ENCODE data around the gene TCF4. TPM values are rescaled to one million over a fixed set of nuclear protein-coding genes. Genes with fewer than 3 reads are reported as not detected.

Gene TCF4
- total RNA-seq, 5 donors from 2014 or later (not counting 1 experiment from before 2014, with no cell fraction given) = 2.6 to 11.0 (median 6.6) TPM

DNA sequence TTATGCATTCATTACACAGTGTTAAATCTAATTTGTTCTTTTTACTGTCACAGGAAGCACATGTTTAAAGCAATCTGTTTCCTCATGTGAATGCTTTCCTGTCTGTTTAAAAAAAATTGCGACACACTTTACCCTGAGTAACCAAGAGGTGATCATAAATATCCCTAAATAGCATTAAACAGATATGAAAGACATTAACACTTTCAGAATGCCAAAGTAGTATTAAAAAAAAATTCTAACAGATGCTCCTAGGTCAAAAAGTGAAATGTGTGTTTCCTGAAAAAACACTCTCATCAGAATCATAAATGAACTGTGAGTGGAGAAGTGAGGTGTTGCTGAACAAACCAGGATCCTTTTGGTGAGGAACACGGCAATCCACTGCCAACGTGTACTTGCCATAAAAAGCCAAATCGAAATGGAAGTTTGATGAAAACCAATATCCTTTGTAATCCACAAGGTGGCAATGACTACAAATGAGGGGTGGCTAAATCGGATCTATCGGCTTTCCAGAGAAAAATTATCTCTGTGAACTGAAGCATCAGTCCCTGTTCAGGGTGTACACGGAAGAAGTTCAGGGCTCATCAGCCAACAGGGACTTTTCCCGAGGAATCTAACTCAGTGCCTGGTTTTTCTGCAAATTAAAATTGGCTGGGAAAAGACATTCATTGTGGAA is 248.9 kb downstream of the TCF4 start:
- peaks cover 0 to 5% of the 10 kb centered on the region in 2 donors for H3K27me3 Mint-ChIP-seq
- ChIA-PET POLR2A (no interaction called here), CTCF (no interaction called here)
- H3K4me3 Mint-ChIP-seq = no peak overlapping the region
- no peak for DNase-seq
- Histone ChIP-seq H3K36me3 (ENCODE audit: control insufficient read depth in 2 of 2, extremely low read depth in 1 of 2, insufficient read depth in 1 of 2, low read length in 1 of 2) (no peaks in the 10 kb centered on the region), H3K4me1 (ENCODE audit: control insufficient read depth in 1 of 2, extremely low read depth in 1 of 2, insufficient read depth in 2 of 2, low read length in 2 of 2) (no peaks in the 10 kb centered on the region), H3K27ac (ENCODE audit: low read length) (no peak overlapping the region), H3K4me3 (ENCODE audit: control insufficient read depth in 1 of 2, extremely low read depth in 1 of 2, low read length in 1 of 2) (no peak overlapping the region), H3K27me3 (replicated peaks in 1 of 2; ENCODE audit: control insufficient read depth in 2 of 2, extremely low read depth in 1 of 2, insufficient read depth in 2 of 2, low read length in 1 of 2) (no peaks in the 10 kb centered on the region), H3K9me3 (no peaks in the 10 kb centered on the region)
- no peak for ATAC-seq (replicated peaks in 1 of 4)
- H3K4me1 Mint-ChIP-seq = no peaks in the 10 kb centered on the region
- H3K36me3 Mint-ChIP-seq = no peaks in the 10 kb centered on the region
- WGBS (ENCODE audit: insufficient coverage) = 34% methylated on average over 6 of the region's 8 CpGs
- H3K9me3 Mint-ChIP-seq = no peaks in the 10 kb centered on the region
- H3K27ac Mint-ChIP-seq = no peak overlapping the region

DNA sequence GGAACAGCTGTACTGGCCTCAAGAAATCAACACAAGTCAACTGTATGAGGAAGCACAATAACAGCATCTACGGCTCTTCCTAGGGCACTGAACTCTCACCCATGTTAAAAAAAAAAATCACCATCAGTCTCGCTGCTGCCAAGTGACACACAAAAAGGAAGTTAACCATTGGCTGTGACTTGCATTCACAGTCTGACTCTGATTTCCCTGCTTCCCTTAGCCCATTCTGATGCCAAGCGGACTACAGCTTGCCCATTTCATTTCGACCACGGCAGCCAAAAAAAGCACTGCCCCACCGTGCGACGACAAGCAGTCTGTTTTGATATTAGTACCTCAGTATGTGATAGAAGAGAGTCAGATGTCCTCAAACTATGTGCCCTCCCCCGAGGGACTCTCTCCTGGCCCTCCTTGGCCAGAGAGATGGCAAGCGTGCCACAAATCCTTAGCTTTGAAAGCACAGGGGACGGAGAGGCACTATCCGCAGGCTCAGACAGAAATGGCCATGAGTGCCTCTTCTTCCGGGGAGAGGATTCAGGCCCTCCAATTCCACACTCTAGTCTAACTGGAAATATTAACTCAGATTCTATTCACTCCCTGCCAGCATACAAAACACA is 250.0 kb downstream of the TCF4 start:
- peaks cover 2 to 5% of the 10 kb centered on the region in 2 donors for H3K27me3 Mint-ChIP-seq
- H3K4me3 ChIP-seq (ENCODE audit: control insufficient read depth in 1 of 2, extremely low read depth in 1 of 2, low read length in 1 of 2) = no peak overlapping the region
- no peaks in the 10 kb centered on the region for H3K9me3 Mint-ChIP-seq
- POLR2A ChIA-PET = no interaction called here
- H3K36me3 ChIP-seq (ENCODE audit: control insufficient read depth in 2 of 2, extremely low read depth in 1 of 2, insufficient read depth in 1 of 2, low read length in 1 of 2) = no peaks in the 10 kb centered on the region
- CTCF ChIA-PET = no interaction called here
- ATAC-seq (replicated peaks in 1 of 4) (no peak), DNase-seq (no peak)
- H3K4me3 Mint-ChIP-seq = no peak overlapping the region
- no peaks in the 10 kb centered on the region for H3K9me3 ChIP-seq
- 70% methylated on average over 6 of the region's 13 CpGs for WGBS (ENCODE audit: insufficient coverage)
- no peak overlapping the region for H3K27ac Mint-ChIP-seq
- H3K4me1 Mint-ChIP-seq = no peaks in the 10 kb centered on the region
- H3K27me3 ChIP-seq (replicated peaks in 1 of 2; ENCODE audit: control insufficient read depth in 2 of 2, extremely low read depth in 1 of 2, insufficient read depth in 2 of 2, low read length in 1 of 2) = no peaks in the 10 kb centered on the region
- no peaks in the 10 kb centered on the region for H3K4me1 ChIP-seq (ENCODE audit: control insufficient read depth in 1 of 2, extremely low read depth in 1 of 2, insufficient read depth in 2 of 2, low read length in 2 of 2)
- H3K36me3 Mint-ChIP-seq = no peaks in the 10 kb centered on the region
- no peak overlapping the region for H3K27ac ChIP-seq (ENCODE audit: low read length)

DNA sequence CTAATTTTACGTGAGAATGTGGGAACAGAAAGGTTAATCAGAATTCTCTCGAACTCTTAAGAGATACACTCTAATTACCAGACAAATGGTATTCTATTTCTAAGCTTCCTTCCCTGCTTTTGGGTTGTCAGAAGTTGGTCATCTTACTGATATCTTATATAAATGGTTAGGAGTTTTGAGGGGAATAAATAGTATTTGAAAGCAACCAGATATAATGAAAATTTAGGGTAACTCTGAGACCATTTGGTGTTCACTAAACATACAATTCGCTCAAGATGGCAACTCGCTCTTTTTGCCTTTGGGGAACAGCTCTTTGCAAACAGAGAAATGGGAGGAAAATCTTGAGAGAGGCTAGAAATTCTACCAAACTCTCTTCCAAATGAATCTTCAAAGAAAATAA is 250.9 kb downstream of the TCF4 start:
- Histone ChIP-seq H3K9me3 (no peaks in the 10 kb centered on the region), H3K4me1 (ENCODE audit: control insufficient read depth in 1 of 2, extremely low read depth in 1 of 2, insufficient read depth in 2 of 2, low read length in 2 of 2) (no peaks in the 10 kb centered on the region), H3K4me3 (ENCODE audit: control insufficient read depth in 1 of 2, extremely low read depth in 1 of 2, low read length in 1 of 2) (no peak overlapping the region), H3K27me3 (replicated peaks in 1 of 2; ENCODE audit: control insufficient read depth in 2 of 2, extremely low read depth in 1 of 2, insufficient read depth in 2 of 2, low read length in 1 of 2) (no peaks in the 10 kb centered on the region), H3K27ac (ENCODE audit: low read length) (no peak overlapping the region), H3K36me3 (ENCODE audit: control insufficient read depth in 2 of 2, extremely low read depth in 1 of 2, insufficient read depth in 1 of 2, low read length in 1 of 2) (no peaks in the 10 kb centered on the region)
- Mint-ChIP-seq H3K27ac (no peak overlapping the region), H3K4me3 (no peak overlapping the region), H3K36me3 (no peaks in the 10 kb centered on the region), H3K27me3 (peaks cover 2 to 5% of the 10 kb centered on the region in 2 donors), H3K4me1 (no peaks in the 10 kb centered on the region), H3K9me3 (no peaks in the 10 kb centered on the region)
- DNase-seq (no peak), ATAC-seq (replicated peaks in 1 of 4) (no peak)
- CTCF ChIA-PET = no interaction called here
- WGBS (ENCODE audit: insufficient coverage) = no CpG with 5 or more reads among the region's 4 CpGs
- POLR2A ChIA-PET = no interaction called here

DNA sequence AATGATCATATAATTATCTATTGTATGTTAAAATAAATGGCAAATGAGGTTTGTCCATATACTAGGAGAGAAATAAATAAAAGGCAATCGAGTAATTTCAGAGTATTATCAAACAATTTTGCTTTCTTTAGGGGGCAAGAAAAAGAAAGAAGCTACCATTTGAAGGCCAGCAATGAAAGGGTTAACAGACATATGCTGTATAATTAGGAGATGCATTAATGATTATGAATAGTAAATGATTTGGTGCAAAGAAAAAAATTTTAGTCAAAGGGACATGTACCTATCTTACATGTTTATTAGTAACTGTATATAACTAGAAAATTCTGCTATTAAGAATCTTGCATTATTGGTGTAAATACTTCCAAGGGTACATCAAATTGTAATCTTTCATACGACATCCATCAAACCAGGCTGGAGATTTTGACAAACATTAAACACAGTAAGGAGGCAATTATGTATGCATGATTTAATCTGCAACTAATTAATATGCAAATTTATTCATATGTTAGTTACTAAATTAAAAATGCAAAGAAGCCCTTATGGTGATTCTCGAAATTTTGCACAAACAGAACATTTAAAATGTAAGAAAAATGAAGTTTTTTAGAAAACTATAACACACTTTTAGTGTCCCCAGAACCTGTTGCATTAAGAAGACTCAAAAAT is 251.4 kb downstream of the TCF4 start:
- H3K4me3 ChIP-seq (ENCODE audit: control insufficient read depth in 1 of 2, extremely low read depth in 1 of 2, low read length in 1 of 2) = no peak overlapping the region
- WGBS (ENCODE audit: insufficient coverage) = no CpG with 5 or more reads among the region's 3 CpGs
- Mint-ChIP-seq H3K36me3 (no peaks in the 10 kb centered on the region), H3K4me1 (no peaks in the 10 kb centered on the region), H3K27me3 (peaks cover 2 to 5% of the 10 kb centered on the region in 2 donors), H3K27ac (no peak overlapping the region), H3K9me3 (no peaks in the 10 kb centered on the region), H3K4me3 (no peak overlapping the region)
- DNase-seq (no peak), ATAC-seq (replicated peaks in 1 of 4) (no peak)
- no peaks in the 10 kb centered on the region for H3K9me3 ChIP-seq
- H3K4me1 ChIP-seq (ENCODE audit: control insufficient read depth in 1 of 2, extremely low read depth in 1 of 2, insufficient read depth in 2 of 2, low read length in 2 of 2) = no peaks in the 10 kb centered on the region
- H3K27ac ChIP-seq (ENCODE audit: low read length) = no peak overlapping the region
- ChIA-PET CTCF (no interaction called here), POLR2A (no interaction called here)
- no peaks in the 10 kb centered on the region for H3K27me3 ChIP-seq (replicated peaks in 1 of 2; ENCODE audit: control insufficient read depth in 2 of 2, extremely low read depth in 1 of 2, insufficient read depth in 2 of 2, low read length in 1 of 2)
- H3K36me3 ChIP-seq (ENCODE audit: control insufficient read depth in 2 of 2, extremely low read depth in 1 of 2, insufficient read depth in 1 of 2, low read length in 1 of 2) = no peaks in the 10 kb centered on the region

DNA sequence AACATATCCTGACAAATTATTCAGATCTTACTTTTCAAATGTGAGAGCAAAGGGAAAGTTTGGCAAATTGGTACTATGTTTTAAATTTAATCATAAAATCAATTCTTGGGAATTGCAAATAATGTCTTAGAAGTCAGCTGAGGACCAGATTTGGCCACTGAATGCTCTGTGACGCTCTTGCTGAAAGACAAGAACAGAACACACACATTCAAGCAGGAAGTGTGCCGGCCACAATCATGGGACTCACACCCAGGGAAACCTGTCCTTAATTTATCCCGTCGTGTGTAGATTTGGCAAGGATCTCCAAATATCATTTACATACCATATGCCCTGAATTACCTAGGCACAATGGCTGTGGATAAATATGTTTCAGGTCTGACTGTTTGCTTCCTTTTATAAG is 253.1 kb downstream of the TCF4 start:
- H3K4me1 ChIP-seq (ENCODE audit: control insufficient read depth in 1 of 2, extremely low read depth in 1 of 2, insufficient read depth in 2 of 2, low read length in 2 of 2) = no peaks in the 10 kb centered on the region
- no peaks in the 10 kb centered on the region for H3K36me3 ChIP-seq (ENCODE audit: control insufficient read depth in 2 of 2, extremely low read depth in 1 of 2, insufficient read depth in 1 of 2, low read length in 1 of 2)
- Mint-ChIP-seq H3K27ac (no peak overlapping the region), H3K4me1 (no peaks in the 10 kb centered on the region), H3K36me3 (no peaks in the 10 kb centered on the region), H3K4me3 (no peak overlapping the region), H3K9me3 (no peaks in the 10 kb centered on the region), H3K27me3 (peaks cover 2 to 5% of the 10 kb centered on the region in 2 donors)
- ChIA-PET POLR2A (no interaction called here), CTCF (no interaction called here)
- WGBS (ENCODE audit: insufficient coverage) = no CpG with 5 or more reads among the region's 4 CpGs
- no peaks in the 10 kb centered on the region for H3K9me3 ChIP-seq
- H3K27ac ChIP-seq (ENCODE audit: low read length) = no peak overlapping the region
- ATAC-seq (replicated peaks in 1 of 4) (no peak), DNase-seq (no peak)
- no peaks in the 10 kb centered on the region for H3K27me3 ChIP-seq (replicated peaks in 1 of 2; ENCODE audit: control insufficient read depth in 2 of 2, extremely low read depth in 1 of 2, insufficient read depth in 2 of 2, low read length in 1 of 2)
- no peak overlapping the region for H3K4me3 ChIP-seq (ENCODE audit: control insufficient read depth in 1 of 2, extremely low read depth in 1 of 2, low read length in 1 of 2)

DNA sequence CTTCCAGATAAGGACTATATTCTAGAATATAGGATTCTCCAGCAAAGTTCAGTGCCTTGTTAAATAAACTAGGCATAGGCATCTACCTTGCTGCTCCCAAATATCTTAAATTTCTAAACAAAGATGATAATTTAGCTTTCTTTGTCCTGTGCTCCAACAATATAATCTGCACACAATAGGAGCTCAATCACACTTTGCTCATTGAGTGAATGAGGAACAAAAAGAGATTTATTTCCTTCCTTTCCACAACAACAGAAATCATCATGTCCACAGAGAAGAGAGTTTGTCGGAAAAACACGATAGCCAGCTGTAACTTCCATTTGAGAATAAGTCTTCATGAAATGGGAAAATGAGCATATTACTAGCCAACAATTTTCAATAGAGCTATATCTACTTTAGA is 256.7 kb downstream of the TCF4 start:
- H3K36me3 Mint-ChIP-seq = no peaks in the 10 kb centered on the region
- POLR2A ChIA-PET = no interaction called here
- ATAC-seq (replicated peaks in 1 of 4) = no peak
- no CpG with 5 or more reads among the region's 2 CpGs for WGBS (ENCODE audit: insufficient coverage)
- Histone ChIP-seq H3K27ac (ENCODE audit: low read length) (no peak overlapping the region), H3K4me1 (ENCODE audit: control insufficient read depth in 1 of 2, extremely low read depth in 1 of 2, insufficient read depth in 2 of 2, low read length in 2 of 2) (no peaks in the 10 kb centered on the region), H3K4me3 (ENCODE audit: control insufficient read depth in 1 of 2, extremely low read depth in 1 of 2, low read length in 1 of 2) (no peak overlapping the region), H3K9me3 (no peaks in the 10 kb centered on the region), H3K36me3 (ENCODE audit: control insufficient read depth in 2 of 2, extremely low read depth in 1 of 2, insufficient read depth in 1 of 2, low read length in 1 of 2) (no peaks in the 10 kb centered on the region), H3K27me3 (replicated peaks in 1 of 2; ENCODE audit: control insufficient read depth in 2 of 2, extremely low read depth in 1 of 2, insufficient read depth in 2 of 2, low read length in 1 of 2) (no peaks in the 10 kb centered on the region)
- no peaks in the 10 kb centered on the region for H3K4me1 Mint-ChIP-seq
- no peak for DNase-seq
- no peak overlapping the region for H3K27ac Mint-ChIP-seq
- no peak overlapping the region for H3K4me3 Mint-ChIP-seq
- CTCF ChIA-PET = no interaction called here
- H3K9me3 Mint-ChIP-seq = no peaks in the 10 kb centered on the region
- peaks cover 0 to 2% of the 10 kb centered on the region in 2 donors for H3K27me3 Mint-ChIP-seq

Measured in T-cell (primary cell).